GM19025 (cell line): ENCODE results near the gene RFC2.
A peak's percentile ranks its signal among the peaks of the same experiment; 100 is the strongest.
"Not testable (repeated sequence)": the region's sequence is repeated elsewhere in the genome, so short reads cannot be mapped to it uniquely, and the experiment has no call there.

Source experiments
- ATAC-seq: cut with Tn5 transposase; IDR thresholded peaks from one replicate; pipeline ENCODE4 v1.9.1; 2021; ENCODE audit warnings: mild to moderate bottlenecking, low read depth, moderate library complexity; ENCODE audit not compliant: unreplicated experiment

Gene RFC2

DNA sequence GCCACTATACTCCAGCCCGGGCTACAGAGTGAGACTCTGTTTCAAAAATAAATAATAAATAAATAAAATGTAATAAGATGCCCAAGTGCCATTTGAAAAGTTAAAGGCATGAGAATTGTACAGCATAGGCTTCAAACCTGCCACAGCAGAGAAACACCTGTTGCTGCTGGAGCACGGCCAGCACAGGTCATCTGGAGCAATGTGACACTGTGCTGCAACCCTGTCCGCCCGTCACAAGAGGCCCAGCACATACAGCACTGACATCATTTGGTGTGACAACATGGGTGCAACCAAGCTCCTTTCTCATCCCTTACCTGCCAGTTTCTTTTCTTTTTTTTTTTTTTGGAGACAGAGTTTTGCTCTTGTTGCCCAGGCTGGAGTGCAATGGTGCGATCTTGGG, 1.3 kb downstream of the RFC2 start:
- ATAC-seq: no peak

DNA sequence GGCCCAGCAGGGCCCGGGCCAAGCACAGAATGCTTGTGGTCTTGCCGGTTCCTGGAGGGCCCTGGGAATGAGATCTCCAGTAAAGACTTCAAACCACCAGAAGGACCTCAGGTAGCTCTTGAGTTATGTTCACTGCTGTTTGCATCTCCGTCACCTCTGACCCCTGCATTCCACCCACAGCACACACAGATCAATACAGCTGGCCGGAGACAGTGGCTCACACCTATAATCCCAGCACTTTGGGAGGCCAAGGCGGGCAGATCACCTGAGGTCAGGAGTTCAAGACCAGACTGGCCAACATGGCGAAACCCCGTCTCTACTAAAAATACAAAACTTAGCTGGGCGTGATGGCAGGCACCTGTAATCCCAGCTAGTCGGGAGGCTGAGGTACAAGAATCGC, 5.1 kb downstream of the RFC2 start:
- ATAC-seq: not testable (repeated sequence)

DNA sequence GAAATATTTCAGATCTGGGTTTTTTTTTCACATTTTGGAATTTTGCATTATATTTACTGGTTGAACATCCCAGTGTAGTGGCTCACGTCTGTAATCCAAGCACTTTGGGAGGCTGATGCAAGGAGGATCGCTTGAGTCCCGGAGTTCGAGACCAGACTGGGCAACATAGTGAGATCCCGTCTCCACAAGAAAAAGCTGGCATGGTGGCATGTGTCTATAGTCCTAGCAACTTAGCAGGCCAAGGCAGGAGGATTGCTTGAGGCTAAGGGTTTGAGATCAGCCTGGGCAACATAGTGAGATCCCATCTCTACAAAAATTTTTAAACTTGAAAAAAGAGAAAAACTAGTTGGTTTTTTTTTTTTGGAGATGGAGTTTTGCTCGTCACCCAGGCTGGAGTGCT, 6.0 kb downstream of the RFC2 start:
- ATAC-seq: no peak

DNA sequence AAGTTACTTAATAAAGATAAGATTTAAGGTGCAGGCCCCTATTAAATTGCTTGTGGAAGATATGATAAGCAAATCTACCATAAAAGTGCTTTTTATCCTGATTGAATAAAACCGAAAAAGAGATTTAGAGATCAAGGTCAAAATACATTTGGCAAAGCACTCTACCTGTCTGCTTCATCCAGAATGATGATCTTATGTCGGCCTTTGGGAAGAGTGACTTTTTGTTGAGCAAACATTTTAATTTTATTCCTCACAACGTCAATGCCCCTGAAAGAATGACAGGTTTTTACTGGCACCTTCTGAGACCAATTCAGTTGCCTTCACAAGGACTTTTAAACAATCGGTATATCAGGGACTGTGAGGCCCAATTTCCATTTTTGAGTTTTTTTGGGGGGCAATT, 7.7 kb downstream of the RFC2 start:
- no peak for ATAC-seq

DNA sequence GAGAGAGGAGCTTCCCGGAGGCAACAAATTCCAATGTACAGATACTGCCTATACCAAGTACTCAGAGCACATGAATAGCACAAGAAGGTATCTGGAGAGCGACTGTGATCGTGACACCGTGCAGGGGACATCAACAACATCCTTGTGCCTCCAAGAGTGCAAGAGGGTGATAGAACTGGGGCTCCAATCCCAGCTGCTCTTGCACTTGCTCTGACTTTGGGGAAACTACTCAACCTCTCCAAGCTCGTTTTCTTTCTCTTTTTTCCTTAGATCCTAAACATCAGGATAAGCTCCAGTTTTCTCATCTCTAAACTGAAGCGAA, 12.1 kb downstream of the RFC2 start:
- ATAC-seq: no peak

DNA sequence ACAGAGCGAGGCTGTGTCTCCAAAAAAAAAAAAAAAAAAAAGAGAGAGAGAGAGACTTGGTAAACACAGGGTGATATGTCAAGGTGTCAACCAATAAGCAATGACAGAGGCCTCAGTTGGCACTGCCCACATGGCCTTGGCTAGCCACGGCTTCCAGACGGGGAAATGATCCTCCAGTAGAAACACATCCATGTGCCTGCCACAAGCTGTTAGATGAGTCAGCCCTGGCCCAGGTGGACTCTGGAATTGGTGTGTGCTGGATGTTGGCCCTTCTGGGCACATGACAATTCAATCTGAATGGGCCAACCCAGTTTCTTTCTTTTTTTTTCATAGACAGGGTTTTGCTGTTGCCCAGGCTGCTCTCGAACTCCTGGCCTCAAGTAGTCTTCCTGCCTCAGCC, 13.7 kb downstream of the RFC2 start:
- no peak for ATAC-seq

DNA sequence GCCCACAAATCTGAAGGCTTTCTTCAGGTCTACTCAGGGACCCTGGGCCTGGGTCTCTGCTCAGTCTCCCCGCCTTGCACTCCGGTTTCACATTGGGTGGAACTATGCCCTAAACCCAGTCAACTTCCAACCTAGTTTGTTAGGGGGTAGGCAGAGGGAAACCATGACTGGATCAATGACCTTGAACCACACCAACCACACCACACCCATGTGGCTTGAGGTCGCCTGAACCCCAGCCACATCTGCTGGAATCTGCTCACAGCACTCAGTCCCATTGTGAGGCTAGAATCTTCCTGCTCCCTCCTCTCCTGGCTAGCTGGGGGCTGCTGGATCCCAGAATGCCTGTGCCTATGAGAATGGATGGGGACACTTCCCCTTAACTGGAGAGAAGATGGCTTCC, 17.9 kb downstream of the RFC2 start:
- ATAC-seq: no peak

DNA sequence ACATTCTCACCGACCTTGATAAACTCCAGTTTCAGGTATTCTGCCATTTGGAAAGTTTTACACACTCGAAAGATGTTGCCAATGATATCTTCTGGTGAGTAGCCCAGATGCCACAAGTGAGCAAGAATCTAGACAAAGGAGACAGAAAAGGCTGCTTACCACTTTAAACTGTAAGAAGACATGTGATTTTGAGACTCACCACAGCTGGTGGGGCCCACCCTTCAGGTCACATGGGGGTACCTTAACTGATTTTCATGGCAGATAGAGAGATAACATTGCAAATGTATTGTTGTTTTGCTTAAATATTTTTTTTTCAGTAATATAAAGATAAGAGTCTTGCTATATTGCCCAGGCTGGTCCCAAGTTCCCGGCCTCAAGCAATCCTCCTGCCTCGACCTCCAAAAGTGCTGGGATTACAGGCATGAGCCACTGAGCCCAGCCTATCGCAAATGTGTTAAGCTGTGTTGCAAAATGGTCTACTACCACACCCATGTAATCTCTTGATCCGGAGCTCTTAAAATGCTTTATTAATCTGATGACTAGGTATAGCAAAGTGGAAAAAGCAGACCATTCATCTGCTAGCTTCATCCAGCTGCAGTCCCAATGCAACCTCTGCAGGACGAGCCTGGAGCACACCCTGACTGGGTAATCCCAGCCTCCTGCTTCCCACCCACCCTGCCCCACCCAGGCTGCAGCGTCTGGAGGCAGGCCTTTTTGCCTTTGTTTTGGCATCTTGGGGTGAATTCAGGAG, 18.5 kb downstream of the RFC2 start:
- ATAC-seq: no peak

DNA sequence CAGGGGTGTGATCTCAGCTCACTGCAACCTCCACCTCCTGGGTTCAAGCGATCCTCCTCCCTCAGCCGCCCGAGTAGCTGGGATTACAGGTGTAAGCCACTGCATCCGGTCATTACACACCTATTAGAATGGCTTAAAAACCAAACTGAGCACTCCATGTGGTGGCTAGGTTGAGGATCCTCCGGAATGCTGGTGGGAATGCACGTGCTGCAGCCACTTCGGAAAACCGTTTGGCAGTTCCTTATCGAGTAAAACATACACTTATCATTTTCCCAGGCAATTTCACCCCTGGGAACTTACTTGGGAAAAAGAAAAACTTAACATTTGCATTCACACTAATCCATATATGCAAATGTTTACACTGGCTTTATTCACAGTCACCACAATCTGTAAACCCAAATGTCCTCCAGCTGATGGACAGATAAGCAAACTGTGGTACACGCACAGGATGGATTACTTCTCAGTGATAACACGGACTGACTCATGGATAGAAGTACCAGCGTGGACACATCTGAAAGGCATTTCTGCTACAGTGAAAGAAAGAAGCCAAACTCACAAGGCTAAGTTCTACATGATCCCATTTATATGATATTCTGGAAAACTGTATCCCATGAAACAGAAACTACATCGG, 20.4 kb downstream of the RFC2 start:
- ATAC-seq: no peak

DNA sequence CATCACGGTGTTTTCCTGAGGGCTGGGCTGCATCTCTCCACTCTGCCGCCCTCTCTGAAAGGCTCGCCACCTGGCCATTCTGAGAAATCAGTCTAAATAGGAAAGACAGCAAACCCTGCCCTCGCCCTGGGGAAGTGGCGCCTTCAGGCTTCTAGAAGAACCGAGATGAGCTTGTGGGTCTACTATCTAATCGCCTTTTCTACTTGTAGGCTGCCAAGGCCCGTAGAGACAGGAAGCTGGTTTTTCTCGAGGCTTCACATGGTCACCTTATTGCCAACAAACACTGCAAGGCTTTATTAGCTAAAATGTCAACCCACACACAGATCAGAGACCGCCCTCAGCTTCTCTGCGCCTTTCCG, 23.0 kb downstream of the RFC2 start:
- ATAC-seq: peak; percentile 67

DNA sequence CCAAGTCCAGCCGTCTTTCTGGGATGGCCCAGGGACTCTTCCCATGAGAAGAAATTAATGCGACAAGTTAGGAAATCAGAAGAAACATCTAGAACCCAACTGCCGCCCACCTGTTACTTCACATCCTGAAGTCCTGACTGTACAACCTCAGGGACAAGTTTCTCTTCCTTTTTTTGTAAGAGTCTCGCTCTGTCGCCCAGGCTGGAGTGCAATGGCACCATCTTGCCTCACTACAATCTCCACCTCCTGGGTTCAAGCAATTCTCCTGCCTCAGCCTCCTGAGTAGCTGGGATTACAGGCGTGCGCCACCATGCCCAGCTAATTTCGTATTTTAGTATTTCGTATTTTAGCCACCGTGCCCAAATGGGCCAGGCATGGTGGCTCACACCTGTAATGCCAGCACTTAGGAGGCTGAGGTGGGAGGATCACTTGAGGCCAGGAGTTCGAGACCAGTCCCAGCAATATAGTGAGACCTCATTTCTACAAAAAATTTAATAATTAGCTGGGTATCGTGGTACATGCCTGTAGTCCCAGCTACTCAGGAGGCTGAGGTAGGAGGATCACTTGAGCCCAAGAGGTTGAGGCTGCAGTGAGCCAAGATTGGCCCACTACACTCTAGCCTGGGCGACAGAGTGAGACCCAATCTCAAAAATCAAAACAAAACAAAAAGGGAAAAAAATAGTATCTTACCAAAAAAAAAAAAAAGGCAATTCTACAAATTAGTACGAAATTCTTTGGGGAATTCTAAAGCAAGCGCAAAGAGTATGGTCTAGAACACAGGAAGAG, 23.6 kb downstream of the RFC2 start:
- peak; percentile 15 for ATAC-seq

DNA sequence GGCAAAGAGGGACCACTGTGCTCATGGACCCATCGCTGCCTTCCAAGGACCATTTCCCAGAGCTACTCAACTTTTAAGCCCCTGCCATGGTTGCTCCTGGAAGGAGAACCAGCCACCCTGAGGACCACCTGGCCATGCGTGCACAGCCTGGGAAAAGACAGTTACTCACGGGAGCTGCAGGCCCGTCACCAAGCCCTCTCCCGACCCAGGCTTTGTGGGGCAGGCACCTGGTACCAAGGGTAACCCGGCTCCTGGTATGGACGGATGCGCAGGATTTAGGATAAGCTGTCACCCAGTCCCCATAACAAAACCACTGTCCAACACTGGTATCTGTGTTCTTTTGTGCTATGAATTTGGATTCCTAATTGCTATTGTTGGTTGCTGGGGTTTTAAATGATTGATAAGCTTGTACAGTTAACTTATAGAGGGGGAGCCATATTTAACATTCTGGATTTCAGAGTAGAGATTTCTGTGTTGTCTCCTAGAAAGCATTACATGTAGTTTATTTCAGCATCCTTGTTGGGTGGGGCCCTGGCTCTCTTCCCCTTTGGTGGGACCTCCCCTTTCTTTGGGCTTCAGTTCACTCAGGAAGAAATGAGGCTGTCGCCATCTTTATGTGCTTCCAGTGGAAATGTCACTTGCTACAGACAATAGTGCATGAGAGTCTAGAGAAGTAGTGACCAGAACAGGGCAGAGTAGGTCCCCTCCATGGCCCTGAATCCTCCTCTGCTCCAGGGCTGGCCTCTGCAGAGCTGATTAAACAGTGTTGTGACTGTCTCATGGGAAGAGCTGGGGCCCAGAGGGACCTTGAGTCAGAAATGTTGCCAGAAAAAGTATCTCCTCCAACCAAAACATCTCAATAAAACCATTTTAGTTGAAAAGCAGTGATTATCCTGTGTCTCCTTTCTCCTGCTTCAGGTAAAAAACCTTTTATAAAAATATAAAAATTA, 25.0 kb downstream of the RFC2 start:
- no peak for ATAC-seq

DNA sequence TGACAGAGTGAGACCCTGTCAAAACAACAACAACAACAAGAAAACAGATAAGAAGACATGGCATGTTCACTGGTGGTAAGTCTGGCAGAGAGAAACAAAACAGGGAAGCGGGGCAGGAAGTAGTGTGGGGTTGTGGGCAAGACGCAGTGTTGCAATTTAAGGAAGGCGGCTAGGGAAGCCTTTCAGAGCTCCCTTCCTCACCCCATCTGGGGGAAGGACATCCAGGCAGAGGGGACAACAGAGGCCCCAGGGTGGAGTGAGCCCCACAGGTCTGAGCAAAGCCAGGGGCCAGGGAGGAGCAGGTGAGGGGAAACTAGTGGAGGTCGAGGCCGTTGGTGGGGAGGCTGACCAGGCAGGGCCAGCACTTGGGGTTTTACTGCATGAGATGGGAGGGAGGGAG, 27.6 kb downstream of the RFC2 start:
- no peak for ATAC-seq

DNA sequence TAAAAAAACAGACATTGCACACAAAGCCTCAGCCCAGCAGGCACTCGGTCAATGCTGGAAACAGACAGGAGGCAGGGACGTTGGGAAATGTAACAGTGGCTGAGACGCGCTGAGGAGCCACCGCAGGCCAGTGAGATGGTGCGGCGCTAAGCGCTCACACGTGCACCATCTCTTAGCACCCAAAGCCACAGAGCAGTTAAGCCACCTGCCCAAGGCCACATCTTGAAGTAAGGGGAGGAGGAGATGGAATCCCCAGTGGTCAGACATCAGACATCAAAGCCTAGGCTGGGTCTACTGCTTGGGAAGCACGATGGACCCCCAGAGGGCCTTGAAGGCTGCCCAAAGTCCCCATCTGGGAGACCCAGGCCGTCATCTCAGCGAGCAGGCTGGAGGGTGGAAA, 28.8 kb downstream of the RFC2 start:
- ATAC-seq: no peak

DNA sequence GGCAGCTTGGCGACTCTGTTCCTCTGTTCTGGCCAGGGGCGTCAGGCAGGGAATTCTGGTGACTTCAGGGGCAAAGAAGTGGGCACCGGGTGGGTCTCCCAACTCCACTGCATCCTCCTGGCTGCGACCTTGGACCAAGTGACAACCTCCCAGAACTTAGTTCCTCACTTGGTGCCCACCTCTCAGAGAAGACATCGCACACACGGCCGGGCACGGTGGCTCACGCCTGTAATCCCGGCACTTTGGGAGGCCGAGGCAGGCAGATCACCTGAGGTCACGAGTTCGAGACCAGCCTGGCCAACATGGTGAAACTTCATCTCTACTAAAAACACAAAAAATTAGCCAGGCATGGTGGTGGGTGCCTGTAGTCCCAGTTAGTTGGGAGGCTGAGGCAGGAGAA, 29.3 kb downstream of the RFC2 start:
- not testable (repeated sequence) for ATAC-seq

DNA sequence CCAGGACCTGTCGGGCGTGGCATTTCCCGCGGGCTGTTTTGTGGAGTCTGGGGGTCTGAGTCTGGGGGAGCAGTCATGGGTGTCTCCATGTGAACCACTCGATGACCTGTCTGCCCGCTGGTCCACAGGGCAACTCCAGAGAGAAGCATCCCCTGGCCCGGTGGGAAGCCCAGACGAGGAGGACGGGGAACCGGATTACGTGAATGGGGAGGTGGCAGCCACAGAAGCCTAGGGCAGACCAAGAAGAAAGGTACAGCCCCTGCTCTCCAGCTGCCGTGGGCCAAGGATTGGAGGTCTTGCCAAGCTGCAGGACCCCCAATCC, 29.7 kb downstream of the RFC2 start:
- ATAC-seq: no peak

DNA sequence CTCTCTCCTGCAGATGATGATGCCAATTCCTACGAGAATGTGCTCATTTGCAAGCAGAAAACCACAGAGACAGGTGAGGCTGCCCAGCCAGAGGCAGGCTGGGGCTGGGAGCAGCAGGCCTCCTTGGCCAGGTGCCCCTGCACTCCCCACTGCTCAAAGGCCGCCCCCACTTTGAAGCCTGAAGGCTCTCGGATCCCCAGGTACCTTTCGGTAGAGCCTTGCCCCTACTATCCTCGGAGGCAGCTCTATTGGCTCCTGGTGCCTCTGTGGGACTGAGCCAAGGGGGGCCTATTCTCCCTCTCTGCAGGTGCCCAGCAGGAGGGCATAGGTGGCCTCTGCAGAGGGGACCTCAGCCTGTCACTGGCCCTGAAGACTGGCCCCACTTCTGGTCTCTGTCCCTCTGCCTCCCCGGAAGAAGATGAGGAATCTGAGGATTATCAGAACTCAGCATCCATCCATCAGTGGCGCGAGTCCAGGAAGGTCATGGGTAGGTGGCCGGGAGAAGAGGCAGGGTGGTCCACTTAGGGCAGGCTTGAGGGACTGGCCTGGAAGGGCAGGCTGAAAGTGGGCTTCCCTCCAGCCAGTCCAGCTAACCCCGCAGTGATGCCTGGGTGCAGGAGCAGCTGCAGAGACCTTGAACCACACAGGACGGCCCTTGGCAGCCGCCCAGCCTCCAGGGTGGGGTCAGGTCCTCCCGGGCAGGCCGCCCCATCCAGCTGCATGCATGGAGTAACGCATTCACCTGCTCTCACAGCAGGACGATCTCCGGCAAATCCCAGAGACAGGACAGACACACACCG, 30.3 kb downstream of the RFC2 start:
- ATAC-seq: no peak

DNA sequence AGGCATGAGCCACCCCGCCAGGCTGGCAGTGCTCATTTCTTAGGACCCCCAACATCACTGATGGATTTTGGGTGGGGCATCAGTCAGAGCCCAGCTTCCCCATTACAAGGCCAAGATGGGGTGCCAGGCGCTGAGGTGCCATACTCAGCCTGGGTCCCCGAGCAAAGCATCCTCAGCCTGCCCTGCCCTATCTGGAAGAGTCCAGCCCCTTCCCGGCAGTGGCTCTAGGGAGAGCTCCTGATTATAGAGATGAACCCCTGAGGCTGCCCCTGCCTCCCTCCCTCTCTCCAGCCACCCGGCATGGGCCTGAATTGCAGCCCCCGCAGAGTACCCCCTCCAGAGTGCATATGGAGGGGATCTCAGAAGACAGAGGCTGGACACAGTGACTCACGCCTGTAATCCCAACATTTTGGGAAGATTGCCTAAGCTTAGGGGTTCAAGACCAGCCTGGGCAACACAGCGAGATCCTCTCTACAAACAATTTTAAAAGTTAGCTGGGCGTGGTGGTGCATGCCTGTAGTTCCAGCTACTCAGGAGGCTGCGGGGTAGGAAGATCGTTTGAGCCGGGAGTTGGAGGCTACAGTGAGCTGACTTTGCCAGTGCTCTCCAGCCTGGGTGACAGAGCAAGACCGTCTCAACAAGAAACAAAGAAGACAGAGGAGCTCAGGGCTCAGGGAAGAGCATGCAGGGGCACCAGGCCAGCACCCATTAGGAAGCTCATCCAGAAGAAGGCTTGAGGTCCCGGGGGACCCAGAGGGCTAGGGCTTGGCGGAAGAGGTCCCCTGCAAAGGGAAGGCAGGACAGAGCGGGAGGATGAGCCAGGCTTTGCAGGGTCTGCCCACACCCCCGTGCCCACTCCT, 31.1 kb downstream of the RFC2 start:
- no peak for ATAC-seq

DNA sequence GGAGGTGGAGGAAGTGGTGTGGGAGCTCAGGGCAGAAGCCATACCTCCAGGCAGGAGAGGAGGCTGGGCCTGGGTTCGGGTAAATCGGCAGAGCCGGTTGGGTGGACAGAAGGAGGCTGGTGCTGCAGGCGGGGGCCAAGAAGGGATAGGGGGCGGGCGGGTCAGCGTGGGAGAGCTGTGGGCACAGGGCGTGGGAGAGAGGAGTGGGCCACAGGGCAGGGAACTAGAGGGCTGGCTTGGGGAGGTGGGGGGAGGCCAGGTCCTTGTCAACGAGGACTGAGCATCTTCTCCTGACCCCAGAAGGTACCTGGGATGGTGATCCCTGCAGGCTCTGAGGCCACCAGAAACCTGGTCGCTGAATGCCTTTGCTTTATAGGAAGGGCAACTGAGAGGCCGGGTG, 32.5 kb downstream of the RFC2 start:
- ATAC-seq: no peak
